A549 (cell line): Measurements from ENCODE around the gene ELOVL5.

Experiments
- BHLHE40 ChIP-seq: IDR thresholded peaks from 2 replicates; pipeline ENCODE4 v1.6.1; 2012; ENCODE audit warnings: low read depth, low read length, inconsistent platforms
- EP300 ChIP-seq, 2 experiments: fragments of >200 bp; sonication (Bioruptor Twin); formaldehyde crosslinking; IDR thresholded peaks; 2 replicates in 1 of 2; 3 replicates in 1 of 2; pipeline ENCODE4 v1.6.1; 2016 to 2017
- ESRRA ChIP-seq: fragments of 150-350 bp; IDR thresholded peaks from 2 replicates; pipeline ENCODE4 v1.6.1; 2014; ENCODE audit warnings: mild to moderate bottlenecking, low read length, borderline replicate concordance
- HEYL ChIP-seq: fragments of 250-450 bp; sonication (Bioruptor Pico); IDR thresholded peaks from 2 replicates; pipeline ENCODE4 v1.8.0; 2021; ENCODE audit warnings: mild to moderate bottlenecking, moderate library complexity
- MAZ ChIP-seq: fragments of 150-350 bp; IDR thresholded peaks from 2 replicates; pipeline ENCODE4 v1.6.1; 2014; ENCODE audit warnings: antibody characterized with exemption, low read depth, low read length, borderline replicate concordance
- POLR2A ChIP-seq: IDR thresholded peaks from 2 replicates; pipeline ENCODE4 v1.6.1; 2012; ENCODE audit warnings: mild to moderate bottlenecking, low read length
- POLR2AphosphoS2 ChIP-seq: conservative IDR thresholded peaks from 2 replicates; pipeline ENCODE4 v1.6.1; 2012; ENCODE audit warnings: low read length, improper control_type of control experiment, inconsistent platforms
- RAD21 ChIP-seq, 2 experiments: fragments of >200 bp in 1 of 2; sonication (Bioruptor Twin) in 1 of 2; formaldehyde crosslinking in 1 of 2; IDR thresholded peaks in 1 of 2; conservative IDR thresholded peaks in 1 of 2; 2 replicates in 1 of 2; 3 replicates in 1 of 2; pipeline ENCODE4 v1.6.1; 2012 to 2018; ENCODE audit warnings: inconsistent platforms in 1 of 2
- RCOR1 ChIP-seq: fragments of 150-350 bp; IDR thresholded peaks from 2 replicates; pipeline ENCODE4 v1.6.1; 2014; ENCODE audit warnings: antibody characterized with exemption, low read length, low read depth
- TF ChIP-seq, protein P1 (sequence below): fragments of >200 bp; sonication (Bioruptor Twin); formaldehyde crosslinking; IDR thresholded peaks from 3 replicates; pipeline ENCODE4 v1.5.1; 2016
- TF ChIP-seq, protein P2 (sequence below): fragments of 200-600 bp; sonication (generic); IDR thresholded peaks from 2 replicates; pipeline ENCODE4 v1.6.1; 2016; ENCODE audit warnings: antibody characterized with exemption, mild to moderate bottlenecking, moderate library complexity

DNA sequence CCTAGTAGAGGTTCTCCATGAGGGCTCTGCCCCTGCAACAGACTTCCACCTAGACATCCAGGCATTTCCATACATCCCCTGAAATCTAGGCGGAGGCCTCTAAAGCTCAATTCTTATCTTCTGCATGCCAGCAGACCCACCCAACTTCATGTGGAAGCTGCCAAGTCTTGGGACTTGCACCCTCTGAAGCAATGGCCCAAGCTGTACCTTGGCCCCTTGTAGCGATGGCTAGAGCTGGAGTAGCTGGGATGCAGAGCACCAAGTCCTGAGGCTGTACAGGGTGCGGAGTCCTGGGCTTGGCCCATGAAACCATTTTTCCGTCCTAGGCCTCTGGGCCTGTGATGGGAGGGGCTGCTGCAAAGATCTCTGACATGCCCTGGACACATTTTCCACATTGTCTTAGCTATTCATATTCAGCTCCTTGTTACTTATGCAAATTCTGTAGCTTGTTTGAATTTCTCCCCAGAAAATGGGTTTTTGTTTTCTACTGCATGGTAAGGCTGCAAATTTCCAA, 17.4 kb upstream of the ELOVL5 start:
- TF ChIP-seq RAD21 (conservative IDR thresholded peaks at IDR 0.05 in 1 of 2, IDR thresholded peaks at IDR 0.05 in 1 of 2) (no peak), EP300 (IDR thresholded peaks at IDR 0.05) (no peak), ESRRA (no peak), POLR2A (no peak), HEYL (CRISPR knock-in tag) (no peak), MAZ (no peak), RCOR1 (no peak), POLR2AphosphoS2 (no peak), BHLHE40 (no peak)
- TF ChIP-seq, protein P1, sequence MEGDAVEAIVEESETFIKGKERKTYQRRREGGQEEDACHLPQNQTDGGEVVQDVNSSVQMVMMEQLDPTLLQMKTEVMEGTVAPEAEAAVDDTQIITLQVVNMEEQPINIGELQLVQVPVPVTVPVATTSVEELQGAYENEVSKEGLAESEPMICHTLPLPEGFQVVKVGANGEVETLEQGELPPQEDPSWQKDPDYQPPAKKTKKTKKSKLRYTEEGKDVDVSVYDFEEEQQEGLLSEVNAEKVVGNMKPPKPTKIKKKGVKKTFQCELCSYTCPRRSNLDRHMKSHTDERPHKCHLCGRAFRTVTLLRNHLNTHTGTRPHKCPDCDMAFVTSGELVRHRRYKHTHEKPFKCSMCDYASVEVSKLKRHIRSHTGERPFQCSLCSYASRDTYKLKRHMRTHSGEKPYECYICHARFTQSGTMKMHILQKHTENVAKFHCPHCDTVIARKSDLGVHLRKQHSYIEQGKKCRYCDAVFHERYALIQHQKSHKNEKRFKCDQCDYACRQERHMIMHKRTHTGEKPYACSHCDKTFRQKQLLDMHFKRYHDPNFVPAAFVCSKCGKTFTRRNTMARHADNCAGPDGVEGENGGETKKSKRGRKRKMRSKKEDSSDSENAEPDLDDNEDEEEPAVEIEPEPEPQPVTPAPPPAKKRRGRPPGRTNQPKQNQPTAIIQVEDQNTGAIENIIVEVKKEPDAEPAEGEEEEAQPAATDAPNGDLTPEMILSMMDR = no peak
- TF ChIP-seq, protein P2, sequence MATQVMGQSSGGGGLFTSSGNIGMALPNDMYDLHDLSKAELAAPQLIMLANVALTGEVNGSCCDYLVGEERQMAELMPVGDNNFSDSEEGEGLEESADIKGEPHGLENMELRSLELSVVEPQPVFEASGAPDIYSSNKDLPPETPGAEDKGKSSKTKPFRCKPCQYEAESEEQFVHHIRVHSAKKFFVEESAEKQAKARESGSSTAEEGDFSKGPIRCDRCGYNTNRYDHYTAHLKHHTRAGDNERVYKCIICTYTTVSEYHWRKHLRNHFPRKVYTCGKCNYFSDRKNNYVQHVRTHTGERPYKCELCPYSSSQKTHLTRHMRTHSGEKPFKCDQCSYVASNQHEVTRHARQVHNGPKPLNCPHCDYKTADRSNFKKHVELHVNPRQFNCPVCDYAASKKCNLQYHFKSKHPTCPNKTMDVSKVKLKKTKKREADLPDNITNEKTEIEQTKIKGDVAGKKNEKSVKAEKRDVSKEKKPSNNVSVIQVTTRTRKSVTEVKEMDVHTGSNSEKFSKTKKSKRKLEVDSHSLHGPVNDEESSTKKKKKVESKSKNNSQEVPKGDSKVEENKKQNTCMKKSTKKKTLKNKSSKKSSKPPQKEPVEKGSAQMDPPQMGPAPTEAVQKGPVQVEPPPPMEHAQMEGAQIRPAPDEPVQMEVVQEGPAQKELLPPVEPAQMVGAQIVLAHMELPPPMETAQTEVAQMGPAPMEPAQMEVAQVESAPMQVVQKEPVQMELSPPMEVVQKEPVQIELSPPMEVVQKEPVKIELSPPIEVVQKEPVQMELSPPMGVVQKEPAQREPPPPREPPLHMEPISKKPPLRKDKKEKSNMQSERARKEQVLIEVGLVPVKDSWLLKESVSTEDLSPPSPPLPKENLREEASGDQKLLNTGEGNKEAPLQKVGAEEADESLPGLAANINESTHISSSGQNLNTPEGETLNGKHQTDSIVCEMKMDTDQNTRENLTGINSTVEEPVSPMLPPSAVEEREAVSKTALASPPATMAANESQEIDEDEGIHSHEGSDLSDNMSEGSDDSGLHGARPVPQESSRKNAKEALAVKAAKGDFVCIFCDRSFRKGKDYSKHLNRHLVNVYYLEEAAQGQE = no peak
